Fibroblast of skin of right biceps (primary cell): ENCODE measurements around the gene FHDC1.

Experiments used
- DNase-seq: peaks from one replicate; pipeline ENCODE4 v3.0.0-alpha.2; 2013

FHDC1 gene

DNA sequence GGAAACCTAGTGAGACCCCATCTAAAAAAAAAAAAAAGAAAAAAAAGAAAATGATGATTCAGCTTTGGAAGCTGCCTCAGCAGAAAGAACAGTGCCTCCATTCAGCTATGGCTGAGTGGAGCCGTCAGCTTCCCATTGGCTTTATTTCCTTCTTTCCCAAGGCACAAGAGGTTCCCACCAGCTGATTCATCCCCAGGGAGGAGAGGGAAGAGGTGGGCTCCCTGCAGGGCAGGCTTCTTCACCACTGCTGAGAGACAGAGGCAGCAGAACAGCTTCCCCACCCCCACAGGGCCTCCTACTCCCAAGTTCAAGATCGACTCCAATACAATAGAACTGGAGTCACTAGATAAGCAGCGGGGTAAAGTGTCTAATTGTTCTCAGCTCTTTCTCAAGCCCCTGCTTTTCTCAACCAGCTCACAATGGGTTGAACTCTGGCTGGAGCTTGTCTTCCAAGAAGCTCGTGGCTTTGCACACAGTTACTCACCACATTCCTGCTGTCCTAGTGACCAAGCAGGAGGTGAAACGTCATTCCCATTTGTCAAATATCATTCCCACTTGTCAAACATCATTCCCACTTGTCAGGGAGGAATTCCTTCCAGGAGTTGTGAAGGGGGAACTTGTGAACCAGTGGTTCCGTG is 47.8 kb downstream of the FHDC1 start:
- peak; percentile 80 for DNase-seq

- no peak for DNase-seq
These were observed 52.8 kb downstream of the FHDC1 start for GRCh38 chr4:152988721-152989553.

DNA sequence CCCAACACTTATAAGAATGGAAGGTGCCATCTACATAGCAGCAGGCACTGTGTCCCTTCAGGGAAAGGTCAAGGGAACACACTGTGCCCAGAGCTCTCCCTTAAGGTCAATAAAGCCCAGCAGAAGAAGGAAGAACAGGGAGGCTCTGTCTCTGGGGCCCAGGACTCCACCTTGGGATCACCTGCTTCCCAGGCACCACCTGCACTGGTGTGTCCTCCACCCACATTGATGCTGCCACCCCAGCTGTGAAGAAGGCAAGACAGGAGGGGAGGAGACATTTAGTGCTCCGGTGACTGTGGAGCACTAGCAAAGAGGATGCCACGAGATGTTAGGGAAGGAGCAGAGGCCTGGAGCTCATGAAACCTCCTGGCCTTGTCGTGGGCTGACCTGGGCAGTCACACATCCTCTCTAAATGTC is 53.4 kb downstream of the FHDC1 start:
- no peak for DNase-seq

DNA sequence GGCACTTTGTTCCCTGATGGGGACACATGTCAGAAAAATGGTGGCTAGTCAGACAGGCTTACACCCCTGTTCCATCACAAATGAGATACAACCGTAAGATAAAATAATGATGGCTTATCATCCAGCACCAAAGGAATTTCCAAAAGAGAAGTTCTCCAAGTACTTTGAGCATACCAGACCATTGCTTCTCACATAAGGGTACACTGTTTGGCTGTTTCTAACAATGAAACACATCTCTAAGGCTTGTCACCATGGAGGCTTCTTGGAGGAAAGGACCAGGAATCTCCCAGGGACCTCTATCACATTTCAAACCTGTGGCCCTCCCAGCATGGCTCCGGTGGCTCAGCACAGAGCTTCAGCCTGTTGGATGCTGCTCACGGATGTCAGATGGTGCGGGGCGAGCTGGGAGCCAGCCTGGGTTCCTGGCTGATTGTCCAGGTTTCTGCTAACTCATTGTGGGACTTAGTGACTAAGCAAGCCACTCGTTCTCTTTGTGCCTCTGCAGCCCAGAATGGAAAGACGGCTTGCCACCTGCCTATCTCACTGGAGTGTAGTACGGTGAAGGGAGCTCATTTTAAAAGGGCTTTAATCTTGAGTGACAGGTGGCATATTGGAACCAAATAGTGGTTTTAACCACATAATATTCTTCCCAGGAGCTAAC is 54.5 kb downstream of the FHDC1 start:
- no peak for DNase-seq

- no peak for DNase-seq
These were observed 55.3 kb downstream of the FHDC1 start for GRCh38 chr4:152991398-152991797.

DNA sequence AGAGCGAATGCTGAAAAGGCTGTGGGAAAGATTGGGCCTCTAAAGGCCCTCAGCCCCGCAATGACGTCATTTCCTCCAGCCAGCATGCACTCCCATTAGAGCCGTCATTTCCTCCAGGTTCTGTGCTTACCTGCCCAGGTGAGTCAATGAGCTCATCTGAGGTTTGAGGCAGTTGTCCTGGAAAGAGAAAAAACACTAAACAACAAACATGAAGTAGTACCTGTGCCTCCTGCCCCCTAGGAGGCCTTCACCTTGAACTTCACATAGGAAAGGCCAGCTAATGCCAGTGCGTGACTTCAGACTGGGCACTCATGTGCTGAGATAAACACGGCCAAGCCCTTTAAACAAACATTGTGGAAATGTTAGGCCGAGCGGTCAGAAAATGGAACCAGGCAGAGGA is 55.9 kb downstream of the FHDC1 start:
- no peak for DNase-seq

DNA sequence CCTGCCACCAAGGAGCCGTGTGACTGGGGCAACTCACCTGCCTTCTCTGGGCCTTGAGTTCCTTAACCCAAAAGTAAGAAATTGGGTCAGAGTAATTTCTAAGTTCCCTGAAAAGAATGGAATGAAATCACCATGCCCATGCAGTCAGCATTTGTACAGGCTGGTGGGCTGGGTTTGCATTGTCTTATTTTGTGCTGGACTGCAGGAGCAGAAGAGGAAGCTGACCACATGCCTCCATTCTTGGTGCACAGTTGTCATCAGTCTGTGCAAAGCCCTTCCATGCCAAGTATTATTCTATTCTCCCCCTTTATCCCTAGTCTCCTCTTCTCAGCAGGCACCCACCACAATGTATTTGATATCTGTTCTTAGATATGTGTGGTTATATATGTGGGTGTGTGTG is 56.3 kb downstream of the FHDC1 start:
- no peak for DNase-seq

DNA sequence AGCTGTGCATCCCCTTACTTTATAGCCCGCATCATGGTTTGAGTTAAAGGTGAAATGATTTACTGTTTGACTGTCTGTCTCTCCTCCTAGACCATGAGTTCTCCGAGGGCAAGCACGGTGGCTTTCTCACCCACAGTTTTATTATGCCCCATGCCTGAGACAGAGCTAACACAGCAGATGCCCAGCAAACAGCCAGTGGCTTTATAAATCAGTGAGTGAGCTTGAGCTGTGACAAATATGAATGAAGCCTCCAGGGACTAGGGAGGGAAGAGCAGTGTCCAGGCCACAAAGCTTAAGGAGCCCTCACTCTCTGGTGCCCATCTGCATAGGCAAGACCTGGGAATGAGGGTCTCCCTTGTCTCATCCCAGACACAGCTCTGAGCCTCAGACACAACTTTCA is 57.9 kb downstream of the FHDC1 start:
- no peak for DNase-seq

GRCh38 chr4:152996111-152996571 is 60.0 kb downstream of the FHDC1 start:
- no peak for DNase-seq

- no peak for DNase-seq
These were observed 60.5 kb downstream of the FHDC1 start for GRCh38 chr4:152996672-152997071.

DNA sequence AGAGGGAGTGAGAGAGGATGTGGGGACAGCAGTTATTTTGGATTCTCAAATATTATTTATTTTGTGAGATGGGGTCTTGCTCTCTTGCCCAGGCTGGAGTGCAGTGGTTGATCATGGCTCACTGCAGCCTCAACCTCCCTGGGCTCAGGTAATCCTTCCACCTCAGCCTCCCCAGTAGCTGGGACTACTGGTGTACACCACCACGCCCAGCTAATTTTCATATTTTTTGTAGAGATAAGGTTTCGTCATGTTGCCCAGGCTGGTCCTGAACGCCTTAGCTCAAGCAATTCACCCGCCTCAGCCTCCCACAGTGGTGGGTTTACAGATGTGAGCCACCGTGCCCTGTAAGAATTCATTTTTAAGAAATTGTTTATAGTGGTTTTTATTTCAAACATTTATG is 61.2 kb downstream of the FHDC1 start:
- DNase-seq: no peak

- no peak for DNase-seq
These were observed 61.8 kb downstream of the FHDC1 start for GRCh38 chr4:152997771-152998487.

- DNase-seq: no peak
These were observed 62.7 kb downstream of the FHDC1 start for GRCh38 chr4:152998861-152999260.

DNA sequence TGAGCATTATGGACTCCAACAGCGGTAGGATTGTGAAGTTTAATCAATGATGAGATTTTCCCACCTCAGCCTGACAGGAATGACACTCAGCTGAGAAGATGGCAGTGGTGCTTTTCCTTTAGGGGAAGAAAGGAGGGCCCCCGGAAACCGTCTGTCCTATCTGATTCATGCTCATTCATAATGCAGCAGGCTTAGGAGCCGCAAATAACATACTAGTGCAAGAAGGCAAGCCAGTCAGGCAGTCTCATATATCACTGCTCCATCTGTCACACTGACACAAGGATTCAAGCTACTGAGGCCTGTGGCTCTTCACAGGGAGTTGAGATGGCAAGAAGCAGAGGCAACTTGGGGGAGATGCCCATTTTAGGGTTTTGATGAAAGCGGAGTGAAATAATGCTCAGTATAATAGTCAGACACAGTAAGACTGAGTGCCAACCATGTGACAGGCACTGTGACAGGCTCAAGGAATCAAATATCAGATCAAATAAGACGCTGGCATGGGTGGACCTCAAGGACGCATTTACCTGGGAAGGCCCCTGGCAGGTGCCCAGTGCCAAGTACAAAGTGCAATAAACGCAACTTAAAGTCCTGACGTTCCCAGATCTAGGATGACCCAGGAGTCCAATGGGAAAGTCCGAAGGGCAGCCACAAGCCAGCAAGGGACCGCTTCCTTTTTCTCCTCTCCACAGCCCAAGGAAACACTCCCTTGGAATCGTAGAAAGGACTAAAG is 63.4 kb downstream of the FHDC1 start:
- peak; percentile 10 for DNase-seq

DNA sequence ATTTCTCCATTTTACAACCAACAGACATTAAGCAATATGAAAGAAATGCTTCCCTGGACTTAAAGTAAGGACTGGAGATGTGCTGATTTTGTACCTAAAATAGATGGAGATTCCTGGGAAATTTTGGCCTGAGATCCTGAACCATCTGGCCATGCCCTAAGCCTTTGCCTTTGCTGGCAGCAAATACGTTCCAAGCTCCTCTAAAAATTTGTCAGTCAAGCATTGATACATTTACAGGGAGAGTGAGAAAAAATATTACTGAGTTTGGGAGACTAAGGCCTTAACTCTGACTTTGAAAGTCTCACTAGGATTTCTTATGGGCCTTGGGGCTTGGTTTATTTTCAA is 63.9 kb downstream of the FHDC1 start:
- DNase-seq: no peak

GRCh38 chr4:153001626-153002025 is 65.5 kb downstream of the FHDC1 start:
- peak; percentile 33 for DNase-seq

DNA sequence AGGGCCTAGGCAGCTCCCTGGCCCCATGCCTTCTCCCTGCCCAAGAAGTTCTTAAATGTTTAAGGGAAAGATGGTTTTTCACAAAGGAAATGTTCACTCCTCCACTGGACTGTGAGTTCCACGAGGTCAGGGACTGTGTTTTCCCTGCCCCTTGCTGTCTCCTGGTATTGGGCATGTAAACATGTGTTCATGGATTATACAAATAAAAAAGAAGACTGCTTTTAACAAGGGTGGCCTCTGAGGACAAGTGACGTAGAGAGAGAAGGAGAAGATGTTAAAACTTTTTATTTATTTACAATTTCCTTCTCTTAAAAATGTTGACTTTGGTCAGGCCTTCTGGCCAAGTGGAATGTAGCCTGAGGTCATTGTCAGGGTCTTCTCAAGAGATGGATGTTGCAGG is 66.0 kb downstream of the FHDC1 start:
- no peak for DNase-seq

DNA sequence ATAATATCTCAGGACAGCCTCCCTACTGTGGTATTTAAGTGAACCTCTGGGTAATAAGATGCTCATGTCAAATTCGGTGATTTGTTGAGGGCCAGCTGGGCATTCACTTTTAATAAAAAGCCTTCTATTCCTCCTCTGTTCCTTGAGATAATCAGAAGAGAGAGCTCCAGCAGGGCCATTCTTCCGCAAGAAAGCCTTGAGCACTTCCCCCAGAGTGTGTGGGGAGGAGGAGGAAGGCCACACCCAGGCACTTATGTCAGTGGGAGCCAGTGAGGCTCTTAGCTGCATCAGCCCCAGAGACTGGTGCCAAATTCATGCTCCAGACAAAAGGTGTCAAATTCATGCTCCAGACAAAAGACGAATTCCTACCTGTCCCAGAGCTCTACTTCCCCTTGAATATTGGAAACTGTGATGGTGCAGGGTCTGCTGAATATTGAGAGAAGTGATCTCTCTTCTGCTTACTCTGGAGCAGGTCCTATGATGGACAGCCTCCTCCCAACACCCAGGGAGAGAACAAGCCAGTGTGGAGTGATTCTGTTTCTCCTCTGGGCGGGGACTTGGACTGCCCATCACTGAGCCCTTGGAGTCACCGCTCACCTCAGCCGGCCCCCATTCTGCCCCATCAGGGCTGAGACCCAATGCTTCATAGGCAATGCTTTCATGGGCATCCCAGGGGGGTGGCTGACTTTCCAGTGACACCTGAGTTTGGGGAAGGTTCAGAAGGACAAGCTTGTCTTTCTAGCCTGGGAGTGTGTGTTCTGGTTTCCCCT is 68.1 kb downstream of the FHDC1 start:
- DNase-seq: no peak

DNA sequence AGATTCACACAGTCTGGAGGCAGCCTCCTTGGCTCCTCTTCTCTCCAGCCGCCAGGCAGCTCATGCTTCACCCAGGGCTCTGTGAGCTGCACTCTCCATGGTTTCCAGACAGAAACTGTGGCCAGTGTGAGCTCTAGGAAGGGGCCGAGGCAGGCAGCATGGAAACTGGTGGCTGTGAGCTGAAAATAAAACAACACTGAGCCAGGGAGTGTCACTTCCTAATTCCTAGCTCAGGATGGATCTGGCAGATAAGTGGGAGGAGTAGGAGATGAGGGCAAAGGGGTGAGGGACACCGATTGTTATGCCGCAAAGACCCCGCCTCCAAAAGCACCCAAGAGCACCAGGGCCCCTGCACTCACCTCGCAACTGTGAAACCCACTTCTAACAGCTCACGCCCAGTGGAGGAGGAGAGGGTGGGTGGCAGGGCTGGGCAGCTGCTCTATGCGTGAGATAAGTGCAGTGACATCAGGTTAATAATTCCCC is 69.8 kb downstream of the FHDC1 start:
- DNase-seq: no peak

GRCh38 chr4:153008578-153009199 is 72.6 kb downstream of the FHDC1 start:
- DNase-seq: no peak

- no peak for DNase-seq
These were observed 74.0 kb downstream of the FHDC1 start for GRCh38 chr4:153010146-153010545.
